Activated naive CD4-positive, alpha-beta T cell treated with anti-CD3 and anti-CD28 coated beads, Interleukin-2, amount 10 ng/mL, durations not matched to agents 7 days and 5 days (primary cell): ENCODE measurements around the gene DPM1.

Source experiments
- CTCF ChIA-PET: fragments of 350-600 bp; sonication (Branson Sonifier 250); formaldehyde crosslinking; loops from one replicate; lab custom pipeline; 2021; ENCODE audit warnings: antibody characterized with exemption; lab: Charles Lee
- DNase-seq: peaks from one replicate; pipeline ENCODE4 v3.0.0-alpha.2; 2020
- H3K27ac Mint-ChIP-seq: one replicate; pipeline ENCODE4 v1.8.0; 2021; ENCODE audit warnings: mild to moderate bottlenecking, moderate library complexity, mixed read lengths
- H3K27me3 Mint-ChIP-seq: one replicate; pipeline ENCODE4 v1.8.0; 2021; ENCODE audit warnings: mild to moderate bottlenecking, mixed read lengths
- H3K36me3 Mint-ChIP-seq: one replicate; pipeline ENCODE4 v1.8.0; 2021; ENCODE audit warnings: mixed read lengths
- H3K4me1 Mint-ChIP-seq: one replicate; pipeline ENCODE4 v1.8.0; 2021; ENCODE audit warnings: mixed read lengths
- H3K4me3 Mint-ChIP-seq: one replicate; pipeline ENCODE4 v1.8.0; 2021; ENCODE audit warnings: mild to moderate bottlenecking, moderate library complexity, mixed read lengths
- H3K9me3 Mint-ChIP-seq: one replicate; pipeline ENCODE4 v1.8.0; 2021; ENCODE audit warnings: mixed read lengths

Gene DPM1

GRCh38 chr20:50969435-50969834 lies 11.1 kb upstream of the DPM1 start:
- Mint-ChIP-seq H3K9me3 (no peaks in the 10 kb centered on the region), H3K4me3 (no peak overlapping the region), H3K27ac (no peak overlapping the region), H3K4me1 (no peaks in the 10 kb centered on the region), H3K36me3 (no peaks in the 10 kb centered on the region), H3K27me3 (peaks cover 20% of the 10 kb centered on the region)
- DNase-seq, result no peak
- CTCF ChIA-PET, result interaction anchor here (4.7 kb wide), 1 partner anchor 12 kb away, joined by 14 read pairs; no protein-coding TSS in a partner anchor

DNA sequence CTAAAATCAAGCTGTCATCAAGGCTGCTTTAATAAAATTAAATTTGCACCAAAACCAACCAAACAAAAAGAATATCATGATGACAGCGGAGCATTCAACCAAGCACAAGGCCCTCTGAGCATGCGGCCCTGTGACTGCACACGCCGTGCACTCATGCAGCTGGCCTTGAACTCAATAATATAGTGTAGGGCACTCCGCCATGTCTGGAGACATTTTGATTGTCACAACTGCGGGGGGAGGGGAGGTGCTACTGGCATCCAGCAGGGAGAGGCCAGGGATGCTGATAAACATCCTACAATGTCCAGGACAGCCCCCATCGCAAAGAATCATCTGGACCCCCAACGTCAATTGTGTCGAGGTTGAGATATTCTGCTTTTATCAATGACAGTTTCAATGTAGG lies 10.0 kb upstream of the DPM1 start:
- CTCF ChIA-PET, result interaction anchor here (1.0 kb wide), 1 partner anchor 13 kb away, joined by 3 read pairs; no protein-coding TSS in a partner anchor
- no peak overlapping the region for H3K4me3 Mint-ChIP-seq
- peaks cover 19% of the 10 kb centered on the region for H3K27me3 Mint-ChIP-seq
- no peaks in the 10 kb centered on the region for H3K36me3 Mint-ChIP-seq
- no peaks in the 10 kb centered on the region for H3K9me3 Mint-ChIP-seq
- H3K4me1 Mint-ChIP-seq, result no peaks in the 10 kb centered on the region
- H3K27ac Mint-ChIP-seq, result no peak overlapping the region
- no peak for DNase-seq

GRCh38 chr20:50967586-50967985 lies 9.3 kb upstream of the DPM1 start:
- DNase-seq, result no peak
- no peaks in the 10 kb centered on the region for H3K4me1 Mint-ChIP-seq
- CTCF ChIA-PET, result interaction anchor here (0.8 to 0.9 kb wide), 2 partner anchors 10 to 14 kb away, joined by 3 read pairs; partner anchors contain the start of gene DPM1
- no peaks in the 10 kb centered on the region for H3K9me3 Mint-ChIP-seq
- H3K36me3 Mint-ChIP-seq, result no peaks in the 10 kb centered on the region
- H3K27me3 Mint-ChIP-seq, result peaks cover 14% of the 10 kb centered on the region
- no peak overlapping the region for H3K27ac Mint-ChIP-seq
- H3K4me3 Mint-ChIP-seq, result no peak overlapping the region

GRCh38 chr20:50959543-50960126 lies 1.3 kb upstream of the DPM1 start:
- H3K4me1 Mint-ChIP-seq, result peaks cover 54% of the 10 kb centered on the region
- DNase-seq, result no peak
- peak overlapping the region; percentile 99 for H3K4me3 Mint-ChIP-seq
- no peaks in the 10 kb centered on the region for H3K27me3 Mint-ChIP-seq
- peaks cover 29% of the 10 kb centered on the region for H3K36me3 Mint-ChIP-seq
- H3K9me3 Mint-ChIP-seq, result no peaks in the 10 kb centered on the region
- CTCF ChIA-PET, result interaction anchor here (1.2 kb wide), 1 partner anchor 165 kb away, joined by 3 read pairs; the partner anchor contains the start of gene BCAS4
- no peak overlapping the region for H3K27ac Mint-ChIP-seq

DNA sequence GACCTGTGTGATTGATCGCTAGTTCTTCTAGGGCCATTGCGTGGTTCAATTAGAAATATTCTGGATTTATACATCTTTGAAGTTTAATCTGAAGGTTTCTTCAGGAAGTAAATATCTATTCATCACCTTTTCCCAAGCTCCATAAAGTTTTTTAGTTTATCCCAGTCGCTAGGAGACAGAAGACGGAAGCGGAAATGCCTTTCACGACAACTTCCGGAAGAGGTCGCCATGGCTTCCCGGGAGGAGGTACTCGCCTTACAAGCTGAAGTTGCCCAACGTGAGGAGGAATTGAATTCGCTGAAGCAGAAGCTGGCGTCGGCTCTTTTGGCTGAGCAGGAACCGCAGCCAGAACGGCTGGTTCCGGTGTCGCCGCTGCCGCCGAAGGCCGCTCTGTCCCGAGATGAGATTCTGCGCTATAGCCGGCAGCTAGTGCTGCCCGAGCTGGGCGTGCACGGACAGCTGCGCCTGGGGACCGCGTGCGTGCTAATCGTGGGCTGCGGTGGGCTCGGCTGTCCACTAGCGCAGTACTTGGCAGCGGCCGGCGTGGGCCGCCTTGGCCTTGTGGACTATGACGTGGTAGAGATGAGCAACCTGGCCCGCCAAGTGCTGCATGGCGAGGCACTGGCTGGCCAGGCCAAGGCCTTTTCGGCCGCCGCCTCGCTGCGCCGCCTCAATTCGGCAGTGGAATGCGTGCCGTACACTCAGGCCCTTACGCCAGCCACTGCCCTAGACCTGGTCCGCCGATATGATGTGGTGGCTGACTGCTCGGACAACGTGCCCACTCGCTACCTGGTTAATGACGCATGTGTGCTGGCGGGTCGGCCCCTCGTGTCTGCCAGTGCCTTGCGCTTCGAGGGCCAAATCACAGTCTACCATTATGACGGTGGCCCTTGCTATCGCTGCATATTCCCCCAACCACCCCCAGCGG lies 547 bp upstream of the DPM1 start, which contains the start of gene MOCS3:
MOCS3 (plus strand) TSS at position 204 of the 928 bp plus-strand sequence; CDS start at position 229, 25 bp downstream.
- Mint-ChIP-seq H3K4me3 (peak within 1 kb of the TSS; percentile 99), H3K9me3 (no peaks in the 10 kb centered on the region), H3K4me1 (peaks cover 58% of the 10 kb centered on the region), H3K27ac (peak within 1 kb of the TSS; percentile 96), H3K36me3 (peaks cover 29% of the 10 kb centered on the region), H3K27me3 (no peaks in the 10 kb centered on the region)
- peak; percentile 91 for DNase-seq
- CTCF ChIA-PET, result interaction anchor here (1.3 to 2.8 kb wide), 5 partner anchors 15 to 165 kb away, joined by 3 to 19 read pairs (median 10); partner anchors contain the start of genes ADNP and BCAS4

DNA sequence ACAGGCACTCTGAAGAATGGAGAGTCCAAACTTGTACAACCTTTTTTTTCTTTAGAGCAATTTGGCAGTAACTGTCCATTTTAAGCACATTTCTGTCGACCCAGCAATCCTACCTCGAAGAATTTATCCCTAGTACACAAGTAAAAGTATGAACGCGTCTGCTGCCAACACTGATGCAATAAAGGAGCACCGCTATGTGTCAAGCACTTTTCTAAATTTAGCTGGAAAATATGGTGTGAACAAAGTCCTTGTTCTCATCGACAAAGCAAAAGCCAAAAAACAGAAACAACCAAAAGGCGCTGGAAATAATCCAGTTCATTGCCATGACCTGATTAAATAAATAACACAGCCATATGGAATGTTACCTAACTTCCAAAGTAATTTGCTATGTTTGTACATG lies 1.1 kb downstream of the DPM1 start:
- Mint-ChIP-seq H3K27ac (peak overlapping the region; percentile 96), H3K27me3 (no peaks in the 10 kb centered on the region), H3K36me3 (peaks cover 33% of the 10 kb centered on the region), H3K4me1 (peaks cover 61% of the 10 kb centered on the region), H3K4me3 (peak overlapping the region; percentile 99), H3K9me3 (no peaks in the 10 kb centered on the region)
- CTCF ChIA-PET, result interaction anchor here (0.9 to 2.8 kb wide), 7 partner anchors 10 to 208 kb away, joined by 3 to 19 read pairs (median 4); partner anchors contain the start of gene BCAS4
- DNase-seq, result no peak

- Mint-ChIP-seq H3K9me3 (no peaks in the 10 kb centered on the region), H3K4me3 (no peak overlapping the region), H3K36me3 (peaks cover 46% of the 10 kb centered on the region), H3K4me1 (peaks cover 40% of the 10 kb centered on the region), H3K27ac (no peak overlapping the region), H3K27me3 (no peaks in the 10 kb centered on the region)
- DNase-seq, result no peak
- CTCF ChIA-PET, result no interaction called here
These were observed 4.5 kb downstream of the DPM1 start for GRCh38 chr20:50953821-50954220.

GRCh38 chr20:50953196-50953595 lies 5.1 kb downstream of the DPM1 start:
- peaks cover 34% of the 10 kb centered on the region for H3K4me1 Mint-ChIP-seq
- H3K27me3 Mint-ChIP-seq, result no peaks in the 10 kb centered on the region
- H3K4me3 Mint-ChIP-seq, result no peak overlapping the region
- CTCF ChIA-PET, result no interaction called here
- H3K36me3 Mint-ChIP-seq, result peaks cover 45% of the 10 kb centered on the region
- no peak overlapping the region for H3K27ac Mint-ChIP-seq
- H3K9me3 Mint-ChIP-seq, result no peaks in the 10 kb centered on the region
- DNase-seq, result no peak

- H3K4me1 Mint-ChIP-seq, result no peaks in the 10 kb centered on the region
- no peak overlapping the region for H3K4me3 Mint-ChIP-seq
- CTCF ChIA-PET, result no interaction called here
- H3K9me3 Mint-ChIP-seq, result no peaks in the 10 kb centered on the region
- H3K36me3 Mint-ChIP-seq, result peaks cover 43% of the 10 kb centered on the region
- H3K27me3 Mint-ChIP-seq, result no peaks in the 10 kb centered on the region
- DNase-seq, result no peak
- no peak overlapping the region for H3K27ac Mint-ChIP-seq
These were observed 10.1 kb downstream of the DPM1 start for GRCh38 chr20:50948132-50948785.

DNA sequence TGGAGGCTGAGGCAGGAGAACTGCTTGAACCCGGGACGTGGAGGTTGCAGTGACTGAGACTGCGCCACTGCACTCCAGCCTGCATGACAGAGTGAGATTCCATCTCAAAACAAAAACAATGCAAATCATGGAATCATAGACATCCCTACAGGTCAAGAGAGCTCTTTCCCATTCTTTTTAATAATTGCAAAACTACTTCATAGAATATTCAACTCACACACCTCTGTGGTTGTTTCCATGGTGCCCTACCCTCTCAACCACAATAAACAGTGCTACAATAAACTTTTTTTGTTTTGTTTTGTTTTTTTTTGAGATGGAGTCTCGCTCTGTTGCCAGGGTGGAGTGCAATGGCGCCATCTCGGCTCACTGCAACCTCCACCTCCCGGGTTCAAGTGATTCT lies 15.3 kb downstream of the DPM1 start:
- H3K4me1 Mint-ChIP-seq, result no peaks in the 10 kb centered on the region
- no peaks in the 10 kb centered on the region for H3K27me3 Mint-ChIP-seq
- DNase-seq, result no peak
- H3K36me3 Mint-ChIP-seq, result peaks cover 38% of the 10 kb centered on the region
- H3K27ac Mint-ChIP-seq, result no peak overlapping the region
- H3K9me3 Mint-ChIP-seq, result no peaks in the 10 kb centered on the region
- CTCF ChIA-PET, result interaction anchor here (1.0 to 2.7 kb wide), 3 partner anchors 9 to 15 kb away, joined by 3 to 7 read pairs (median 4); partner anchors contain the start of genes DPM1 and MOCS3
- no peak overlapping the region for H3K4me3 Mint-ChIP-seq

GRCh38 chr20:50933589-50933988 lies 24.7 kb downstream of the DPM1 start:
- CTCF ChIA-PET, result interaction anchor here (0.9 to 10.7 kb wide), 4 partner anchors 9 to 140 kb away, joined by 3 to 167 read pairs (median 4); partner anchors contain the start of genes BCAS4, DPM1 and MOCS3
- no peak for DNase-seq
- Mint-ChIP-seq H3K4me1 (peaks cover 26% of the 10 kb centered on the region), H3K36me3 (peaks cover 44% of the 10 kb centered on the region), H3K27ac (no peak overlapping the region), H3K4me3 (no peak overlapping the region), H3K9me3 (no peaks in the 10 kb centered on the region), H3K27me3 (no peaks in the 10 kb centered on the region)

DNA sequence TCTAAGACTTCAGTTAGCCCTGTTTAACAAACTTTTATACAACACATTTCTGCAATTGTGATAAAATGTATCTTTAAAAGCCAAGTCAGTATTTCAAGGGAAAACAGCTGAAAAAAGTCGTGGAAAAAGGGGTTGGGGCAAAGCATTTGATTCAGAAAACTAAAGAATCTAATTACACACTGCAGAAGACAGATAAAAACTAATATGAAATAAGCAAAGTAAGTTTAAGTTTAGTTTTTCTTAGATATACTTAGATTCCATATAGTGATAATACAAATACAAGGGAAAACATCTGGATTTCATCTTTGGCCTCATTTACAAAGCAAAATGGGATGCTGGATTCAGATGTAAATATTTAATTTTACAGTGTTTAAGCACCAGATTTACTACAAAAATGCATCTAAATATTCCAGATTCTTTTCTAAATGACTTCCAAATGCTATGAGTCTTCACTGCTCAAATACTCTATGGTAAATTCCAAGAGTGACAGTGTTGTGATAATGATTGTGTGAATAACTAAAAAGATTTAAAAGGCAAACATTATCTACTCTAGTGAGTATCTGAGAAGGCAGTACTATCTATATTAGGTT lies 25.5 kb downstream of the DPM1 start:
- Mint-ChIP-seq H3K4me3 (peak overlapping the region; percentile 78), H3K27ac (peak overlapping the region; percentile 94), H3K27me3 (no peaks in the 10 kb centered on the region), H3K9me3 (no peaks in the 10 kb centered on the region), H3K4me1 (peaks cover 34% of the 10 kb centered on the region), H3K36me3 (peaks cover 48% of the 10 kb centered on the region)
- CTCF ChIA-PET, result interaction anchor here (2.0 to 10.7 kb wide), 2 partner anchors 26 to 140 kb away, joined by 10 to 167 read pairs; partner anchors contain the start of genes BCAS4, DPM1 and MOCS3
- DNase-seq, result no peak

DNA sequence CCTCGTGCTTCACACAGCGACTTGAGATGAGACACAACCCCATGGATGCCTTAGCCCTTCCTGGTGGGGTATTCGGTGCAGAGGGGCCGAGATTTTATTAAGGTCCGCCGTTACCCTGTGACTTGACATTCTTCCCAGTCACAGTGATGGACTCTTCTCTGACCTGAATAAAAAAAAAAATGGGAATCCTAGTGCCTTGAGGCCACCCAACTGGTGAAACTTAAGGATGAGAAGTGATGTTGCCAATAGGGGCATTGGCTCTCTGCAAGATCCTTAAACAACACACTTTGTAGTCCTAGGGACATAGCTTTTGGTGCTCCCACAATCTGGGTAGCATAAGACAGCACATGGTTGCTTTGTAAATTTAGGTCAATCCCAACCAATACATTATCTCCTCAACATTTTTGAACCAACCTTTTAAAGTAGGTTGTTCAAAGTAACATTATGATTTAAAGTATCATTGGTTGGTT lies 26.3 kb downstream of the DPM1 start:
- H3K4me3 Mint-ChIP-seq, result peak overlapping the region; percentile 78
- no peak for DNase-seq
- peaks cover 54% of the 10 kb centered on the region for H3K36me3 Mint-ChIP-seq
- H3K27me3 Mint-ChIP-seq, result no peaks in the 10 kb centered on the region
- CTCF ChIA-PET, result interaction anchor here (1.0 to 10.7 kb wide), 7 partner anchors 11 to 139 kb away, joined by 3 to 167 read pairs (median 5); partner anchors contain the start of genes BCAS4, DPM1 and MOCS3
- H3K4me1 Mint-ChIP-seq, result peaks cover 41% of the 10 kb centered on the region
- H3K9me3 Mint-ChIP-seq, result no peaks in the 10 kb centered on the region
- H3K27ac Mint-ChIP-seq, result peak overlapping the region; percentile 94
